GM19035 (cell line): ENCODE data around the gene LRRD1.
"Not testable (repeated sequence)": the region's sequence is repeated elsewhere in the genome, so short reads cannot be mapped to it uniquely, and the experiment has no call there.

Source experiments
- ATAC-seq: cut with Tn5 transposase; IDR thresholded peaks from one replicate; pipeline ENCODE4 v1.9.1; 2021; ENCODE audit not compliant: unreplicated experiment

The LRRD1 gene

DNA sequence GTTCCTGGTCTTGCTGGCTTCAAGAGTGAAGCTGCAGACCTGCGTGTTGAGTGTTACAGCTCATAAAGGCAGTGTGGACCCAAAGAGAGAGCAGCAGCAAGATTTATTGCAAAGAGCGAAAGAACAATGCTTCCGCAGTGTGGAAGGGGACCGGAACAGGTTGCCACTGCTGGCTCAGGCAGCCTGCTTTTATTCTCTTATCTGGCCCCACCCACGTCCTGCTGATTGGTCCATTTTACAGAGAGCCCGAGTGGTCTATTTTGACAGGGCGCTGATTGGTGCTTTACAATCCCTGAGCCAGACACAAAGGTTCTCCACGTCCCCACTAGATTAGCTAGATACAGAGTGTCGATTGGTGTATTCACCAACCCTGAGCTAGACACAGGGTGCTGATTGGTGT is 36.2 kb downstream of the LRRD1 start:
- not testable (repeated sequence) for ATAC-seq

DNA sequence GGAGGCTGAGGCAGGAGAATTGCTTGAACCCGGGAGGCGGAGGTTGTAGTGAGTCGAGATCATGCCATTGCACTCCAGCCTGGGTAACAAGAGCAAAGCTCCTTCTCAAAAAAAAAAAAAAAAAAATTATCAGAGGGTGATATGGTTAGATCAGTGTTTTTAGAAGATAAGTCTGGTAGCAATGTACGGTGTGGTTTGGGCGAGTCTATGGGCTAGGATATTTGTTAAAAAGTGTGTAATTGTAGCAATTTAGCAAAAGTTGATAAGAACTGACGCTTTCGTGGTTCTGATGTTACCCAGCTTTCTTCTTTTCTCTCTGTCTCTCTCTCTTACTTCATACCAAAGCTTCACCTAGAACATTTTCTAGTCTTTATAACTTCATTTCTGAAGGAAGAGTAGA is 37.8 kb downstream of the LRRD1 start:
- no peak for ATAC-seq

DNA sequence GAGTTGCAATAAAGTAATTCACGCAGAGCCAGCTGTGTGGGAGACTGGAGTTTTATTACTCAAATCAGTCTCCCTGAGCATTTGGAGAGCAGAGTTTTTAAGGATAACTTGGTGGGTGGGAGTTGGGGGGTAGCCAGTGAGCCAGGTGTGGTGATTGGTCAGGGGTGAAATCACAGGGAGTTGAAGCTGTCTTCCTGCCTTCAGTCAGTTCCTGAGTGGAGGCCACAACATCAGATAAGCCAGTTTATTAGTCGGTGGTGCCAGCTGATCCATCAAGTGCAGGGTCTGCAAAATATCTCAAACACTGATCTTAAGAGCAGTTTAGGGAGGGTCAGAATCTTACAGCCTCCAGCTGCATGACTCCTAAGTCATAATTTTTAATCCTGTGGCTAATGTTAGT is 41.4 kb downstream of the LRRD1 start:
- no peak for ATAC-seq

DNA sequence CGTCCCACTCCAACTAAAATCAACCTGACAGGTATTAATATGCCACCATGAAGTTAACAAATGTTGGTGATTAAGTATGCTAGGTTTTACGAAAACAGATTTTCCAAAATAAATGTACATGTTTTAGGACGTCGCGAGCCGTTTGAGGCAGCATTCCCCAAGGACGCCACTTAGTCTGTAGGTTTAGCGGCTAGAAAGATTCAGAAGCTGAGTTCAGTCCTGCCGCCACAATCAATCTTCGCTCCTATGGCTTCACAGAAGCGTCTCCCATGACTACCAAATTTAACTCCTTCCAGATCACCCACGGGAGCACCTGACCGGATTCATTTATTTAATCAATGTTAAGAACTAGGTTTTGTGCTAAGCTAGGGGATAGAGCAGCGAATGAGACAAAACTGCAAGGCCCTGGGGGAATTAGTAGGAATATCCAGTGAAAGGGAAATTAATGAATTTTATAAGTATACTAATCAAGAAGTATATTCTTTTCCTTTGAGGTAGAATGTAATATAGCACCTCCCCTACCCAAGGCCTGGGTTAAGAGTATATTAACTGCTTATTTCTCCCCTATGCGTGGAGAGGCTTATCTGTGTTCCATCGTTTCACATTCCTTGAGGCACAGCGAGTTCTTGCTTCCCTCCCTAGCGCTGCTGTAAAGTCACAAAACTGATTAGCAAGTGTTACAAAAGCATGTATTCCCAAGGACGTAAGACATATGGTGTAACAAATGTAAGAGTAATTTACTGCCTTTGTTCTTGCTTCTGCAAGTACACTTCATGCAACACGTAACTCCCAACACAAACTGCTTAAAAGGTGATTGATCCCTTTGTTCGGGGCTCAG is 43.7 kb downstream of the LRRD1 start:
- ATAC-seq: no peak

DNA sequence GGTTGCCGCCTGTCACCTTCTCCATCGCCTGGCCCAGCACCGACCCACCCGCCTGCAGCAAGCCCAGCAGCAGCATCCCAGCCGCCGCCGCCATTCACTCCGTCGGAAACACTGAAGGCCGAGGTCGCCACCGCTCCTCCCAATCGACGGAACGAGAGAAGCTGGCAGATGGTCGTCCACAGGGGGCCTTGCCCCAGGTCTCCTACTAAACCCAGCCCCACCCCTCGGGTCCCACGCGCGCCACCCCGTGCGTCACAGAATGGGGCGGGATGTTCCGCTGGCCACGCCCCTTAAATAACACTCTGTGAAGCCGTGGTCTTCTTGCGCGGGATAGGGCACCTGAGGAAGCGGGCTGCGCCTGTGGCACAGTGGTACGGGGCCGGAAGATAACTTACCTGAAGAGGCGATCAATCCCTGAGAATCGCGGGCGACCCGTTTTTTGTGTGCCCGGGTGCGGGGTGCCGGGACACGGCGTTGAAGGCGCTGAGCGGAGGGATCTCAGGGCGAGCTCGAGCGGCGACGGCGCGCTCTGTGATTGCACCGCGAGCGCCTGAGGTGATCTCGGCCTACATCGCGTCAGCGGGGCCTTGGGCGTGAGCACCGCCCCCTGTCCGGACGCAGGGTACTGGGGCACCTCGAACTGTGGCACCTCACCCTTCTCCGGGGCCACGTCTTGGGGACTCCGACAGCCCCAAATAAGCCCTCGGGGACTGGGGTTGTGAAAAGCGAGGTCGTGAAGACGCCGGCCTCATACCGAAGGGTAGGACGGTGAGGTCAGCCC is 44.5 kb downstream of the LRRD1 start, which contains the start of gene CYP51A1:
CYP51A1 (minus strand) TSS at position 207 of the 781 bp plus-strand sequence; CDS start at position 94, 113 bp downstream.
- peak; percentile 88 for ATAC-seq

DNA sequence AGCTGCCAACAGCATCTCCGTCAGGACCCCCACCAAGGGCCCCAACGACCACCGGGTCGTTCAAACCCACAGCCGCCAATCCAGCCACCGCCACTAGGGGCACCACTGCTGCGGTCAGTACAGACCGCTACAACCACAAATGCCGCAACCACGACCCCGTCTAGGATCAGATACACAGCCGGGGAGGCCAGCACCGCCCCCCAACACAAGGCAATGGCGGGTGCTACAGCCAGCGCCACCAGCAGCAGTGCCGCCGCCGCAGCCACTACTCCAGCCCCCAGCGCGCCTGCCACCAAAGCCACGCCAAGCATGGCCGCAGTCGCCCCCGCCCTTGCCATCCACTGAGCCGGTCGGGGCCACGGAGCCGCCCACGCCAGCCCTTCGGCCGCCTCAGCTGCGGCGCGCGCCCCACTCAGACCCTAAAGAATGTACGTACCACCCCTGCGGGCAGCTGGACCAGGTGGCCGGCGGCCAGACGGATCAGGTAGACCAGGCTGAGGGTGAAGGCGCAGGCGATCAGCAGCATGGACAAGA is 45.1 kb downstream of the LRRD1 start:
- peak; percentile 35 for ATAC-seq

DNA sequence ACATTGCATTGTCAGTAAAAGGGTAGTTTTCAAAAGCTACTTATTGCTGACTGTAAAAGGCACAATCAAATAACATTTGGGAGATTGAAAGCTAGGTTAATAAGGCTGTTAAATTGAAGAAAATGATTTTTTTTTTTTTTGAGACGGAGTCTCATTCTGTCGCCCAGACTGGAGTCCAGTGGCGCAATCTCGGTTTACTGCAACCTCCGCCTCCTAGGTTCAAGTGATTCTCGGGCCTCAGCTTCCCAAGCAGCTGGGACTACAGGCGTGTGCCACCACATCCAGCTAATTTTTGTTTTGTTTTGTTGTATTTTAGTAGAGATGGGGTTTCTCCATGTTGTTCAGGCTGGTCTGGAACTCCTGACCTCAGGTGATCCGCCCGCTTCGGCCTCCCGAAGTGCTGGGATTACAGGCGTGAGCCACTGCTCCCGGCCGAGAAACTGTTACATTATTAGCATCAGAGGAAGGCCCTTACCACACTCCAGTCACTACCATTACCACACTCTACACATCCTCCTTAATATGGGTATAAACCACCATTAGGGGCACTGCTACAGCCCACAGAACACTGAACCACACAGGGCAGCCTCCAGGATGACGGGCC is 45.7 kb downstream of the LRRD1 start:
- peak; percentile 13 for ATAC-seq

DNA sequence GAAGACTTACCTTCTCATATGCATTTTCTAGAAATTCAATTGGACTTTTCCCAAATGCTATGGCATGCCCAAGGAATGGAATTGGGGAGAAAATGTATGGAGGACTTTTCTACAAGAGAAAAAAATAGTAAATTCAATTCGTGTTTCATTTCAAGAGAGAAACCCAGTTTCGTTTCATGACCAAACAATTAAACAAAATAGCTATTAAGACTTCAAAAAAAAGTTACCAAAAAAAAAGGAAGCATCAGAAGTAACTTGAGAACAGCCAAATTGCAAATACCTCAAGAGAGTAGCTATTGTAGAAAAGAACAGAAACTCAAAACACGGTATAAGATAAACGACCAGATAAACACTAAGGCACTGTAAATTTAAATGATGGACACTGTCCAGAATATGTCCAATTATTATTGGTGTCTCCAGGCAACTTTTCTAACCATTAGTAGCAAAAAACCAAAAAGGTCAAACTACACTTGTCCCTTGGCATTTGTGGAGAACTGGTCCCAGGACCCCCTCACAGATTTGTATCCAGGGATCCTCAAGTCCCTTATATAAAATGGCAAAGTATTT is 47.1 kb downstream of the LRRD1 start:
- ATAC-seq: no peak

DNA sequence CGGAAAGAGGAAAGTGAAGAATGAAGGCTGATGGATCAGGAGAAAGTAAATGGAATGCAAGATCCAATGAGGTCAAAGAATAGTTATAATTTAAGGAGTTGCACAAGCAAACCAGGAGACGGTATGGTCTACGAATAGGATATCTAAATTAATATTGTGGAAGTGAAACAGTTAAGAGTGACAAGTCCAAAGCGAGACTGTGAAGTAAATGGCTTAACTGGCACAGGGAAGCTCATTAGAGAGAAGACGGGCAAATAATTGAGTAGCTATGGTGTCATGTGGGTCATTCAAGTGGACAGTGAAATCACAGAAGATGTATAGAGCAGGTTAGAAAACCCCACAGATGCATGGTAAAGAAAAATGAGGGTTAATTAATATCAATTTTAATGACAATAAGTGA is 47.8 kb downstream of the LRRD1 start:
- ATAC-seq: no peak

DNA sequence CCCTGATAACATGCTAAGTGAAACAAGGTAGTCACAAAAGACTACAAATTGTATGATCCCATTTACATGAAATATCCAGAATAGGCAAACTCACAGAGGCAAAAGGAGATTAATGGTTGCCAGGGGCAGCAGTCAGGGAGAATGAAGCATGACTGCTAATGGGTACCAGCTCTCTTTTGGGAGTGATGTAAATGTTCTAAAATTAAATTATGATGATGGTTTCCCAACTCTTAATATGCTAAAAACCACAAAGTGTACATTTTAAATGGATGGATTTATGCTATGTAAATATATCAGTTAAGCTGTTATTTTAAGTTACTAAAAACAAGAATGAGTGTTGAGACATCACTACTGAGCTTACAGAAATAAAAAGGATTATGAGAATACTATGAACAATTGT is 57.3 kb downstream of the LRRD1 start:
- no peak for ATAC-seq

DNA sequence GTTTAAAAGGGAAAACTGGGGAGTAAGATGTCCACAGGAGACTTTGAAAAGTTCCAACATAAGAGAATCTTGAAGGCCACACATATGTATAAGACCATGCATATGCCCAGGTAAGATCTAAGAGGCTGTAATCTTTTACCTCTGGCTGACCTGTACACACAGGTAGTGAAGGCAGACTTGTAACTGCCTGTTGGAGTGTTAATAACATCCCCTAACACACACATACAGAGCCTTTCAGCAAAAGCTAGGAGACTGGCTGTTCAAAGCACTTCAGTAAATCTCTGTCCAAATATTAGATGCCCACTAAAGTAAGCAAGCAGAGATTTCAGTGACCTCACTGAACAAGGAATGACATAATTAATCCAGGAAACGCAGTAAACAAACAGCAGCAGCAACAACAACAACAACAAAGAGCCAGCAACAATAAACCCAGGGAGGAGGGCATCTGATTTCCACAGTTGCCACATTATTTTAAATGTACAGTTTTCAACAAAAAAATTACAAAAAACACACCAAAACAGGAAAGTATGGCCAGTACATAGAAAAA is 59.7 kb downstream of the LRRD1 start:
- no peak for ATAC-seq

DNA sequence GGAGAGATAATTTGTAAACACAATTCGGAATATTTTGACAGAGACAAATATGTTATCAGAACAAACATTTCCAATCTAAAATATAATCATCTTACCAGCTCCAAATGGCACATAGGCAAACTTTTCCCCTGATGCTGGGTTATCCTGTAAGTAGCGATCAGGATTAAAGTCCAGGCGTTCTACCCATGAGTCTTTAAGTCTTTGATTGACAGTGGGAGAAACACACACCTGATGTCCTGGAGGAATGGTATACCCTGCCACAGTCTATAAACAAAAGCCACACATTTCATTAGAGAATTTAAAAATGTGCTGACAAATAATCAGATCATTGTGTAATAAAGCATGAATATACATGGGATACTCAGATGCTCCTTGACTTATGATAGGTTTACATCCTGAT is 62.0 kb downstream of the LRRD1 start:
- no peak for ATAC-seq

DNA sequence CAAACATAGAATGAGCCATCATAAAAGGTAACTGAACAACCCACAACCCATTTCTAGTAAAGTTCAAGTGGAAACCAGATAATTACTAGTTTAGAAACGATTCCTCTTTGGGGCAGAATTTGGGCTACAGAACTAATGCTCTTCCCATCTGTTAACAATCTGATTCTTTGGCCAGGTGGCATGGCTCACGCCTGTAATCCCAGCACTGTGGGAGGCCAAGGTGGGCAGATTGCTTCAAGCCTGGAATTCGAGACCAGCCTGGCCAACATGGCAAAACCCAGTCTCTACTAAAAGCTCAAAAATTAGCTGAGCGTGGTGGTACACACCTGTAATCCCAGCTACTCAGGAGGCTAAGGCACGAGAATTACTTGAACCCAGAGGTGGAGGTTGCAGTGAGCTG is 63.1 kb downstream of the LRRD1 start:
- ATAC-seq: no peak

DNA sequence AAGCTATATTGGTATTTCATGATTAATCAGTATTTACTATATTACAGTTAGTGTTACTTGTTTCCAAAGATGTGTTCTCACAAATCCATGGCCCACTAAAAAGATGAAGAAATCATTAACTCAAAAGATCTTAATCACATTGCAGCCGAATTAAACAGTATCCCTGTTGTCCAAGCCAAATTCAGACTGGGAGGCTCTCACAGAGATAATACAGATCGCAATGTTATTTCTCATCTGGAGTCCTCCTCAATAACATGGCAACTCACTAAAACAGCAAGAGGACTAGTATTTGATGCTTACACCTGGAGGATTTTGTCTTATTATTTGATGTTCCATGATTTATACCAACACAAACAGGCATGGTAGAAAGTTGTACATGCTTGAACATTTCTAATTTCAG is 68.1 kb downstream of the LRRD1 start:
- no peak for ATAC-seq

DNA sequence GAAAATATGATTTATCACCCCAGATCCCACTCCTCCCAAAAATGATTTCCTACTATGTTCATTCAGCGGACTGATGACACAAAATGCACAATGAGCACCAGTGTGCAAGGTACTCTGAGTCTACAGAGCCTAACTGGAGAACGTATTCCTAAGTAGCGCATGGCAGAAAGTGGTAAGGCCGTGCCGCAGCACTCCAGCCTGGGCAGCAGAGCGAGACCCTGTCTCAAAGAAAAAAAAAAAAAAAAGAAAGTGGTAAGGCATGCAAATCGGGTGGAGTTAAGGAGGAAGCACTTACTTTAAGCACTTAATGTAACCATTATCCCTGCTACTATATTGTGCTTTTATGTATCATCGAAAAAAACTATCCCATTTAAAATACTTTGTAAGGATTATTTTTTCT is 70.1 kb downstream of the LRRD1 start:
- ATAC-seq: no peak

DNA sequence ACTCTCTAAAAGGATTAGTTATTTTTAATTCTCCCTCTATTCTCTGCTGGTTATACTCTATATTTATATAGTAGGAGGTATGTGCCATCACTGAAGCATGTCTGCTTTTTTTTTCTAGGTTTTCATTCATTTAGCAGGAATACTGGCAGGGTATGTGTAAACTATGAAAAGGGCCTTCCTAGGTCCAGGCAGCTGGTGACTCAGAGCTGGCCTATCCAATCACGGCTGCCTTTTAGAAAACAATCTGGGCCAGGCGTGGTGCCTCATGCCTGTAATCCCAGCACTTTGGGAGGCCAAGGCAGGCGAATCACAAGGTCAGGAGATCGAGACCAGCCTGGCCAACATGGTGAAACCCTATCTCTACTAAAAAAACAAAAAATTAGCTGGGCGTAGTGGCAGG is 76.1 kb downstream of the LRRD1 start:
- not testable (repeated sequence) for ATAC-seq

DNA sequence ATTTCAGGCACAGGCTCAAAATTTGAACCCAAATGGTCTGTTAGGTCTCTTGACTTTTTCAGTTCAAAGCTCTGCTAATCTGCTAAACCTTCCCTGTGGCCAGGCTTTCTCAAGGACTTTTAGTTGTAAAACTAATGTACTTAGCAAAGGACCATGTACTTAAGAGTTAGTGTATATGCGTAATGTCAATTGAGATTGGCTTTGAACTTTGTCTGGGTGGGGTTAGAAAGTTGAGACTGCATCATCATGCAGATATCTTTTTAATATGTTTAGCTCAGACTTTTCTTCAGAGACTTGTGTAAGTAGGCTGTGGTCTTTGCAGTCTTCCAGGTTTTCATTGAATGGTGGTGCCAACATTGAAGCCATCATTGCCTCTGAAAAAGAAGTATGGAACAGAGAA is 78.4 kb downstream of the LRRD1 start:
- no peak for ATAC-seq

DNA sequence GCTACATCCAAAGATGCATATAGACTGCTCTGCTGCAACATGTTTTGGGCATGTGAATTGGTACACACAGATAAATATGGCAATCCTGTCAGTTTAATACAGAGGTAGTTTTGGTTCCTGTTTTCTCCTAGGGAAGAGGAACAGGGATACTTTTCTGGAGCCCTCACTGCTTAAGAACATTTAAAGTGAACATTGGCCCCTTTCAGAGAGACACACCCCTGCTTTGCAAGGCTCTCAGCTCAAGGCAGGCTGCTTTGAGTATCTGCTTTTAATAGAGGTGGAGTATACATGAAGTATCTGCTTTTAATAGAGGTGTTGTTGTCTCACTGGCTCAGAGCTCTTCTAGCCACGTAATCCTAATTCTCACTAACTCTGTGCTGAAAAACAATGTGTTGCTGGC is 83.6 kb downstream of the LRRD1 start:
- no peak for ATAC-seq
